HepG2 (cell line): ENCODE data around the gene NCBP2. TPM values are rescaled to one million over a fixed set of nuclear protein-coding genes. Genes with fewer than 3 reads are reported as not detected.

ENCODE experiments used
- ESRRA ChIP-seq: sonication (generic); formaldehyde crosslinking; IDR thresholded peaks from 2 replicates; pipeline ENCODE4 v1.5.1; 2020; ENCODE audit warnings: mild to moderate bottlenecking, low read depth, missing genetic modification reagents
- HDAC1 ChIP-seq: sonication (generic); formaldehyde crosslinking; IDR thresholded peaks from 2 replicates; pipeline ENCODE4 v1.5.1; 2020; ENCODE audit warnings: mild to moderate bottlenecking, missing genetic modification reagents
- KAT8 ChIP-seq: IDR thresholded peaks from 2 replicates; pipeline ENCODE4 v1.6.1; 2016; ENCODE audit warnings: missing genetic modification reagents, missing compliant biosample characterization
- REL ChIP-seq: sonication (generic); formaldehyde crosslinking; conservative IDR thresholded peaks from 2 replicates; pipeline ENCODE4 v1.8.0; 2022; ENCODE audit warnings: mild to moderate bottlenecking, missing genetic modification reagents, moderate library complexity
- RELA ChIP-seq: sonication (generic); formaldehyde crosslinking; IDR thresholded peaks from 2 replicates; pipeline ENCODE4 v1.4.0; 2020; ENCODE audit warnings: missing genetic modification reagents
- SPEN ChIP-seq: sonication (generic); formaldehyde crosslinking; IDR thresholded peaks from 2 replicates; pipeline ENCODE4 v1.5.1; 2020; ENCODE audit warnings: low read depth, mild to moderate bottlenecking, missing genetic modification reagents
- U2AF1 ChIP-seq: fragments of 200-400 bp; formaldehyde crosslinking; optimal IDR thresholded peaks from 2 replicates; pipeline ENCODE3; 2017; ENCODE audit warnings: mild to moderate bottlenecking, low read depth, low read length
- ZNF501 ChIP-seq: sonication (generic); formaldehyde crosslinking; IDR thresholded peaks from 2 replicates; pipeline ENCODE4 v1.5.1; 2020; ENCODE audit warnings: mild to moderate bottlenecking, moderate library complexity, missing genetic modification reagents
- ZNF672 ChIP-seq: sonication (generic); formaldehyde crosslinking; IDR thresholded peaks from 2 replicates; pipeline ENCODE4 v1.8.1; 2022; ENCODE audit warnings: missing genetic modification reagents
- ZNF780A ChIP-seq: sonication (generic); formaldehyde crosslinking; IDR thresholded peaks from 2 replicates; pipeline ENCODE4 v1.8.0; 2022; ENCODE audit warnings: mild to moderate bottlenecking, missing genetic modification reagents, moderate library complexity
- ZNF792 ChIP-seq: IDR thresholded peaks from 2 replicates; pipeline ENCODE4 v1.6.1; 2016
- ZNF839 ChIP-seq: sonication (generic); formaldehyde crosslinking; IDR thresholded peaks from 2 replicates; pipeline ENCODE4 v1.4.0; 2020; ENCODE audit warnings: missing genetic modification reagents, mild to moderate bottlenecking, borderline replicate concordance
- polyA plus RNA-seq, 8 experiments: library from polyadenylated mRNA; depleted of rRNA in 3 of 8; stranded (reverse) in 7 of 8; unstranded in 1 of 8; fragments of >200 nt; fragmentation: Illumina TruSeq in 4 of 8; extraction: Trizol in 4 of 8; gene quantifications; 2 replicates each; pipeline versions ENCODE4 v1.2.1 to v1.2.3, GENCODE V29; 2011 to 2016; ENCODE audit warnings: low read depth in 4 of 8, missing spikeins in 1 of 8, mixed read lengths in 1 of 8; ENCODE audit not compliant: insufficient read depth in 1 of 8
- total RNA-seq, 5 experiments: library from RNA; depleted of rRNA; stranded (reverse); fragments of >200 nt; fragmentation: Illumina TruSeq; extraction: Trizol; gene quantifications; 2 replicates each; pipeline ENCODE4 v1.2.3, GENCODE V29; 2016; ENCODE audit warnings: low read depth in 1 of 5
- TF ChIP-seq, protein P1 (sequence below): IDR thresholded peaks from 2 replicates; pipeline ENCODE4 v1.6.1; 2016; ENCODE audit warnings: missing compliant biosample characterization, missing genetic modification reagents, borderline replicate concordance
- TF ChIP-seq, protein P2 (sequence below): sonication (generic); formaldehyde crosslinking; IDR thresholded peaks from 2 replicates; pipeline ENCODE4 v1.9.0; 2021; ENCODE audit warnings: missing genetic modification reagents, mild to moderate bottlenecking, borderline replicate concordance
- TF ChIP-seq, protein P3 (sequence below): sonication (generic); formaldehyde crosslinking; IDR thresholded peaks from 2 replicates; pipeline ENCODE4 v1.5.1; 2020; ENCODE audit warnings: mild to moderate bottlenecking, missing genetic modification reagents, borderline replicate concordance
- TF ChIP-seq, protein P4 (sequence below): sonication (generic); formaldehyde crosslinking; IDR thresholded peaks from 2 replicates; pipeline ENCODE4 v1.4.0; 2020; ENCODE audit warnings: missing genetic modification reagents

The NCBP2 gene
- total and polyA plus RNA-seq, 2 of the 13 experiments (the other 11 are each of a cell fraction or from before 2014, with no cell fraction given) = 58.7 to 95.5 TPM

DNA sequence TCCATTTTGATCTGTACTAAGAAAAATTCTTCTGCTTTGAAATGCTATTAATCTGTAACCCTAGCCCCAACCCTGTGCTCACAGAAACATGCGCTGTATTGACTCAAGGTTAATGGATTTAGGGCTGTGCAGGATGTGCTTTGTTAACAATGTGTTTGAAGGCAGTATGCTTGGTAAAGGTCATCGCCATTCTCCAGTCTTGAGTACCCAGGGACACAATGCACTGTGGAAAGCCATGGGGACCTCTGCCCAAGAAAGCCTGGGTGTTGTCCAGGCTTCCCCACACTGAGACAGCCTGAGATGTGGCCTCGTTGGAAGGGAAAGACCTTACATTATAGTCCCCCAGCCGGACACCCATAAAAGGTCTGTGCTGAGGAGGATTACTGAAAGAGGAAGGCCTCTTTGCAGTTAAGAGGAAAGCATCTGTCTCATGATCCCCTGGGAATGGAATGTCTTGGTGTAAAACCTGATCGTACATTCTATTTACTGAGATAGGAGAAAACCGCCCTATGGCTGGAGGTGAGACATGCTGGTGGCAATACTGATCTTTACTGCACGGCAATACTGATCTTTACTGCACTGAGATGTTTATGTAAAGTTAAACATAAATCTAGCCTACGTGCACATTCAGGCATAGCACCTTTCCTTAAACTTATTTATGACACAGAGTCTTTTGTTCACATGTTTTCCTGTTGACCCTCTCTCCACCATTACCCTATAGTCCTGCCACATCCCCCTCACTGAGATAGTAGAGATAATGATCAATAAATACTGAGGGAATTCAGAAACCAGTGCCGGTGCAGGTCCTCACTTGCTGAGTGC lies 20.0 kb upstream of the NCBP2 start (continued):
- TF ChIP-seq, protein P1, sequence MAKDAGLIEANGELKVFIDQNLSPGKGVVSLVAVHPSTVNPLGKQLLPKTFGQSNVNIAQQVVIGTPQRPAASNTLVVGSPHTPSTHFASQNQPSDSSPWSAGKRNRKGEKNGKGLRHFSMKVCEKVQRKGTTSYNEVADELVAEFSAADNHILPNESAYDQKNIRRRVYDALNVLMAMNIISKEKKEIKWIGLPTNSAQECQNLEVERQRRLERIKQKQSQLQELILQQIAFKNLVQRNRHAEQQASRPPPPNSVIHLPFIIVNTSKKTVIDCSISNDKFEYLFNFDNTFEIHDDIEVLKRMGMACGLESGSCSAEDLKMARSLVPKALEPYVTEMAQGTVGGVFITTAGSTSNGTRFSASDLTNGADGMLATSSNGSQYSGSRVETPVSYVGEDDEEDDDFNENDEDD = peak; percentile 52; the same call in 1 of the 2 replicates
- TF ChIP-seq KAT8 (CRISPR knock-in tag) (peak; percentile 42; the same call in 1 of the 2 replicates), ESRRA (CRISPR knock-in tag) (peak; percentile 66; the same call in 1 of the 2 replicates), ZNF792 (CRISPR knock-in tag) (peak; percentile 37; the same call in 1 of the 2 replicates), ZNF839 (CRISPR knock-in tag) (no peak), ZNF780A (CRISPR knock-in tag) (no peak), ZNF501 (CRISPR knock-in tag) (peak; percentile 69), HDAC1 (CRISPR knock-in tag) (peak; percentile 53), RELA (CRISPR knock-in tag) (no peak), REL (CRISPR knock-in tag) (no peak), SPEN (CRISPR knock-in tag) (no peak), U2AF1 (no peak), ZNF672 (CRISPR knock-in tag) (no peak)
- TF ChIP-seq, protein P2, sequence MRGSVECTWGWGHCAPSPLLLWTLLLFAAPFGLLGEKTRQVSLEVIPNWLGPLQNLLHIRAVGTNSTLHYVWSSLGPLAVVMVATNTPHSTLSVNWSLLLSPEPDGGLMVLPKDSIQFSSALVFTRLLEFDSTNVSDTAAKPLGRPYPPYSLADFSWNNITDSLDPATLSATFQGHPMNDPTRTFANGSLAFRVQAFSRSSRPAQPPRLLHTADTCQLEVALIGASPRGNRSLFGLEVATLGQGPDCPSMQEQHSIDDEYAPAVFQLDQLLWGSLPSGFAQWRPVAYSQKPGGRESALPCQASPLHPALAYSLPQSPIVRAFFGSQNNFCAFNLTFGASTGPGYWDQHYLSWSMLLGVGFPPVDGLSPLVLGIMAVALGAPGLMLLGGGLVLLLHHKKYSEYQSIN (CRISPR knock-in tag) = no peak
- TF ChIP-seq, protein P3, sequence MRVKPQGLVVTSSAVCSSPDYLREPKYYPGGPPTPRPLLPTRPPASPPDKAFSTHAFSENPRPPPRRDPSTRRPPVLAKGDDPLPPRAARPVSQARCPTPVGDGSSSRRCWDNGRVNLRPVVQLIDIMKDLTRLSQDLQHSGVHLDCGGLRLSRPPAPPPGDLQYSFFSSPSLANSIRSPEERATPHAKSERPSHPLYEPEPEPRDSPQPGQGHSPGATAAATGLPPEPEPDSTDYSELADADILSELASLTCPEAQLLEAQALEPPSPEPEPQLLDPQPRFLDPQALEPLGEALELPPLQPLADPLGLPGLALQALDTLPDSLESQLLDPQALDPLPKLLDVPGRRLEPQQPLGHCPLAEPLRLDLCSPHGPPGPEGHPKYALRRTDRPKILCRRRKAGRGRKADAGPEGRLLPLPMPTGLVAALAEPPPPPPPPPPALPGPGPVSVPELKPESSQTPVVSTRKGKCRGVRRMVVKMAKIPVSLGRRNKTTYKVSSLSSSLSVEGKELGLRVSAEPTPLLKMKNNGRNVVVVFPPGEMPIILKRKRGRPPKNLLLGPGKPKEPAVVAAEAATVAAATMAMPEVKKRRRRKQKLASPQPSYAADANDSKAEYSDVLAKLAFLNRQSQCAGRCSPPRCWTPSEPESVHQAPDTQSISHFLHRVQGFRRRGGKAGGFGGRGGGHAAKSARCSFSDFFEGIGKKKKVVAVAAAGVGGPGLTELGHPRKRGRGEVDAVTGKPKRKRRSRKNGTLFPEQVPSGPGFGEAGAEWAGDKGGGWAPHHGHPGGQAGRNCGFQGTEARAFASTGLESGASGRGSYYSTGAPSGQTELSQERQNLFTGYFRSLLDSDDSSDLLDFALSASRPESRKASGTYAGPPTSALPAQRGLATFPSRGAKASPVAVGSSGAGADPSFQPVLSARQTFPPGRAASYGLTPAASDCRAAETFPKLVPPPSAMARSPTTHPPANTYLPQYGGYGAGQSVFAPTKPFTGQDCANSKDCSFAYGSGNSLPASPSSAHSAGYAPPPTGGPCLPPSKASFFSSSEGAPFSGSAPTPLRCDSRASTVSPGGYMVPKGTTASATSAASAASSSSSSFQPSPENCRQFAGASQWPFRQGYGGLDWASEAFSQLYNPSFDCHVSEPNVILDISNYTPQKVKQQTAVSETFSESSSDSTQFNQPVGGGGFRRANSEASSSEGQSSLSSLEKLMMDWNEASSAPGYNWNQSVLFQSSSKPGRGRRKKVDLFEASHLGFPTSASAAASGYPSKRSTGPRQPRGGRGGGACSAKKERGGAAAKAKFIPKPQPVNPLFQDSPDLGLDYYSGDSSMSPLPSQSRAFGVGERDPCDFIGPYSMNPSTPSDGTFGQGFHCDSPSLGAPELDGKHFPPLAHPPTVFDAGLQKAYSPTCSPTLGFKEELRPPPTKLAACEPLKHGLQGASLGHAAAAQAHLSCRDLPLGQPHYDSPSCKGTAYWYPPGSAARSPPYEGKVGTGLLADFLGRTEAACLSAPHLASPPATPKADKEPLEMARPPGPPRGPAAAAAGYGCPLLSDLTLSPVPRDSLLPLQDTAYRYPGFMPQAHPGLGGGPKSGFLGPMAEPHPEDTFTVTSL (CRISPR knock-in tag) = peak; percentile 73; the same call in 1 of the 2 replicates
- TF ChIP-seq, protein P4, sequence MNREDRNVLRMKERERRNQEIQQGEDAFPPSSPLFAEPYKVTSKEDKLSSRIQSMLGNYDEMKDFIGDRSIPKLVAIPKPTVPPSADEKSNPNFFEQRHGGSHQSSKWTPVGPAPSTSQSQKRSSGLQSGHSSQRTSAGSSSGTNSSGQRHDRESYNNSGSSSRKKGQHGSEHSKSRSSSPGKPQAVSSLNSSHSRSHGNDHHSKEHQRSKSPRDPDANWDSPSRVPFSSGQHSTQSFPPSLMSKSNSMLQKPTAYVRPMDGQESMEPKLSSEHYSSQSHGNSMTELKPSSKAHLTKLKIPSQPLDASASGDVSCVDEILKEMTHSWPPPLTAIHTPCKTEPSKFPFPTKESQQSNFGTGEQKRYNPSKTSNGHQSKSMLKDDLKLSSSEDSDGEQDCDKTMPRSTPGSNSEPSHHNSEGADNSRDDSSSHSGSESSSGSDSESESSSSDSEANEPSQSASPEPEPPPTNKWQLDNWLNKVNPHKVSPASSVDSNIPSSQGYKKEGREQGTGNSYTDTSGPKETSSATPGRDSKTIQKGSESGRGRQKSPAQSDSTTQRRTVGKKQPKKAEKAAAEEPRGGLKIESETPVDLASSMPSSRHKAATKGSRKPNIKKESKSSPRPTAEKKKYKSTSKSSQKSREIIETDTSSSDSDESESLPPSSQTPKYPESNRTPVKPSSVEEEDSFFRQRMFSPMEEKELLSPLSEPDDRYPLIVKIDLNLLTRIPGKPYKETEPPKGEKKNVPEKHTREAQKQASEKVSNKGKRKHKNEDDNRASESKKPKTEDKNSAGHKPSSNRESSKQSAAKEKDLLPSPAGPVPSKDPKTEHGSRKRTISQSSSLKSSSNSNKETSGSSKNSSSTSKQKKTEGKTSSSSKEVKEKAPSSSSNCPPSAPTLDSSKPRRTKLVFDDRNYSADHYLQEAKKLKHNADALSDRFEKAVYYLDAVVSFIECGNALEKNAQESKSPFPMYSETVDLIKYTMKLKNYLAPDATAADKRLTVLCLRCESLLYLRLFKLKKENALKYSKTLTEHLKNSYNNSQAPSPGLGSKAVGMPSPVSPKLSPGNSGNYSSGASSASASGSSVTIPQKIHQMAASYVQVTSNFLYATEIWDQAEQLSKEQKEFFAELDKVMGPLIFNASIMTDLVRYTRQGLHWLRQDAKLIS (CRISPR knock-in tag) = 0 out of 2 replicates have a peak, but pooled peaks have one; percentile 52
